ENCODE results near the gene AKNAD1.

Gene AKNAD1

DNA sequence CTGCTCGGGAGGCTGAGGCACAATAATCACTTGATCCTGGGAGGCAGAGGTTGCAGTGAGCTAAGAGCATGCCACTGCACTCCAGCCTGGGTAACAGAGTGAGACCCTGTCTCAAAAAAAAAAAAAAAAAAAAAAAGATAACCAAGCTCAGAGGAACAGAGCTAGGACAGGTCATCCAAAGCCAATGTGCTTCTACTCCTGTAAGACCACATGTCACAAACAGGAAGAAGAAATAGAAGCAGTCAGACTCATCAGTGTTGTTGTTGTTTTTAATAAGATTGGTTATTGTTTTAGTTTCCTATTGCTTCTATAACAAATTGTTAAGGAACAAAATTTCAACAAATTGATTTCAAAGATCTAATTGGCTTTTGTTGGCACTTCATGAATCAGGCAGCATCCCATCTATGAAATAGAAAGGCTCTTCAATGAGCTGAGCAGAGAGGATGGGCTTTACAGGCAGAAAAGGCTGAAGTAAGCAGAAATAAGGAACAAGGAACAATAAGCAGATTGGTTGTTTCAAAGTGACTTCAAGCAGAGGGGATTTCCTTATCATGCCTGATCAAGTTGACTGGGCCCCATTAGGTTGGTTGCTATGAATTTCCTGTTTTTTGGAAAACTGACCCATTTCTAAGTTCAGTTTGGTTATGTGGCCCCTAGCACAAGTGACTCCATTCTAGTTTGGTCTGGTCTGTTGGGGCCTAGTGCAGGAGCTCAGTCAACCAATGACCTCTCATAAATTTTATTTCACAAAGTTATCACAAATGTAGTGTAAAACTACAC is 6.0 kb upstream of the AKNAD1 start:
- DNase-seq: no peak

DNA sequence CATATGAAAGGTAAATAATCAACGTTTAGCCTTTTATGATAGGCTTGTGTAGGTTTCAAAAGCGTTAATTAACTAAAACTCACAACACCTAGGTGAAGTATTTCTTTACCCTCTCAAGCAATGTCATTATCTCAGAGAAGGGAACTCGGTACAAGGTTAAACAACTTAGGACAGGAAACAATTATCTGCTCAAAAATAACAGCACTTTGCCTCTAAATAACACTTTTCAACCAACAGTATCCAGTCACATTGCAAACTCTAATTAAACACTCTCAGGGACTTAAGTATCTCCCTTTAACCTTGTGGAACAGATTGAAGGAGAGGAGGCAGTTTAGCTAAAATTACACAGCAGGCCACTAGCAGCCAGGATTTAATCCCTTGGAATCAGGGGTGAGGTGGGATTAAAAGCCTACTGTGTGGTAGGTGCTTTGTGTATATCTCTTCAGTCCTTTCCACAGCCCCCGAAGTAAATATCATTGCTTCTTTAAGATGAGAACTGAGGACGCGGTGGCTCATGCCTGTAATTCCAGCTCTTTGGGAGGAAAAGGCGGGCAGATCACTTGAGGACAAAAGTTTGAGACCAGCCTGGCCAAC is 5.2 kb upstream of the AKNAD1 start:
- no peak for DNase-seq

- no peak for DNase-seq
These were observed 4.7 kb upstream of the AKNAD1 start for GRCh38 chr1:108861566-108861965.

GRCh38 chr1:108860190-108860907 is 3.5 kb upstream of the AKNAD1 start:
- DNase-seq: no peak

DNA sequence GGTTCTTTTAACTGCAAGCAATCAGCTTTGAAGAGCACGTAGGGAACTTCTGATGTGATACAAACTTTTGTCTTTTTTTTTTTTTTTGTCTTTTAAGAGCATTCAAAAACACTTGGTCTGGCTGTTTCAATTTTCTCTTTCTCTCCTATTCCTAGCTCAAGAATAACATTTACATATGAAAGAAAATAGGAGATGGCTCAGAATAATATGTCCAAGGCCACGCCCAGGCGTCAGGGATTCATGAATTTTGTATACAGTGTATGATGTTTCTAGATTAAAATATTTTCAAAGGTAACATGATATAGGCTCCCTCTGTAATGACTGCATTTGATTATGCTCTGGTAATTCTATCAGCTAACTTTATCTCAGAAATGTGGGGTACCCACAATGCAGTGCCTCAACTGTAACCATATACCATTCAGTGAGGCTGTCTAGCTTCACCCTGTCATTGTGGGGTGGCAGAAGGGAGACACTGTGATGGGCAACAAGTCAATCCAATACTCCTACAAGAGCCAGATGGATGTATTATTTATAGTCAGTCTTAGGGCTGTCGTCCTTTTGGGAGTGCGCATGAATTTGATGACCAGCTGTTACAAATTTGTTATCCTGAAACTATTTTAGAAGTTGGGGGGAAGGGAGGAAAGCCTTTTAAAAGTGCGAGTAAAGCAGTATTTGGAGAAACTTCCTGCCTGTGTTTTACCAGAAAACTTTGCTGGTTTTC is 1.5 kb upstream of the AKNAD1 start:
- no peak for DNase-seq

DNA sequence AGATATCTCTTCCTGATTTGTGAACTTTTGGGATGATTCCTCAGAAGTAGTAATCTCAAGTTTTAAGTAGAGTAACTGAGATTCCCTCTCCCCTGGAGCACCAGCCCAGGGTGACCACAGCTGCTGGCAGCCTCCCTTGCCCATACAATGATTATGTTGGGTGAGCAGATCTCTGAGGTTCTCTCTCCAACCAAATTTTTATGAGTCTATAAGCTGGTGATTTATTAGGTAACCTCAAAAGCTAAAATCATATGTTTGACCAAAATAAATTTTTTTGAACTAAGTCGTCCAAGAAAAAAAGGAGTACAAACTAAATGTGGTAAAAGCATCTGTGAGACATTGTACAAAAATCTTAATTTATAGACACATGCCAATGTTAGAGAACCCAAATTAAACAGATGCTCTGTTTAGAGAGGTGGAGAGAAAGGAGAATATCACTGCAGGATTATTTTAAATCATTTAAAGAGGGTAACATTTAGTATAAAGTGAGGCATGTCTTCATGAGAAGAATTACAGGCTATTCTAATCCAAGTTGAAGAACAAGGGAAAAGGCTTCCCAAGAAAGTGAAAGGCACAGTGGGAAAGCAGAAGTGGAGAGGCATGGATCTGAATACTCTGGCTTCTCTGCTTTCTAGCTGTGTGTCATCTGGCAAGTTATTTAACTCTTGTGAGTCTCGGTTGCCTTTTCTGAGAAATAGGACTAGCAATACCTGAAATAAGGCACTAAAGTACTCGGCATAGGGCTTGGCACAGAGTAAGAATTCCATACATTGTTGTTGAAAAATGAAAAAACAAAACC is 2.5 kb downstream of the AKNAD1 start:
- no peak for DNase-seq

DNA sequence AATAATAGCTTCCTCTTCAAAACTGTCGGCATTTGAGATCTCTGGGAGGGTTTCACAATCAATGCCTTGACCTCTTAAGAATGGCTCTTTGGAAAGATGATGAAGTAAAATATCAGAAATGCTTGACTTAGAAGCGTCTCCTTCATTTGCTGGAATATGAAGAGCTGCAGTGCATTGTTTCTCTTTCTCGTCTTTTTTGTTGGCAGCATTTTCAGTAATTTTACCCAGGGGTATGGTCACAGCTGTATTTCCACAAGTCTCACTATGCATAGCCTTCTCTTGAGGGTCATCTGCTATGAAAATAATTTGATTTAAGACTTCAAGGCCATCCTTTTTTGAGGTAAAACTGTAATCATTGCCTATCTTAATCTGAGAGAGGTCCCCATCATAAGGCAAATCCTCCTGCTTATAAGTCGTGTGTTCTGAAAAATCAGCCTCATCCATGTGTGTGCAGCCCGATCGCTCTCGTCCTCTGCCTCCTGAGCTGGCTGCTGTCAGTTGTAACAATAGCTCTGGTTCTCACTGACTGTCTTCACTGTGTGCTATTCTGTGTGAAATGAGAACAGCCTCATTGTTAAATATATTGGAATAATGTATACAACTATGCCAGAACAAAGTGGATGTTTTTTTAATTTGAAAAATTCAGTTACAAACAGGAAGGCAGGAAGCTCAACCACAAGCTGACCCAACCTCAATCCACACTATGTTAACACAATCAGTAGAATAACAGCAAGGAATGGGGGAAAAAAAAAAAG is 4.5 kb downstream of the AKNAD1 start:
- DNase-seq: no peak

DNA sequence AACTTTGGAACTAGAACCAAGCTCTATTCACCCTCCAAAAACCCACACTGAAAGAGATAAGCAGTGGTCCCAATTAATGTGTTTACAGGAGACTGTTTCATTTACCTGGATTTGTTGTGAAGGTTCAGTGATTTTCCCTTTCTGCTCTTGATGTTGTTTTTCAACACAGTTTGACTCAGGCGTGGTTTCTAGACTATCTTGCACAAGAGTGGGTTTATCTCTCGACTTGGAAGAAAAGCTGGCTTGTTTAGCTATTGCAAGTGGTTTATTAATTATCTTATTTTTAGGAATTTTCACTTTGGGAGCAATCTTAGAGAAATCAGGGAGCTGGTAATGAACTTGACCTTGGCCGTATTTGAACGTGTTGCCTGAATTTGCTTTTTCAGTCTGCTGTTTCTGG is 5.3 kb downstream of the AKNAD1 start:
- DNase-seq: no peak

DNA sequence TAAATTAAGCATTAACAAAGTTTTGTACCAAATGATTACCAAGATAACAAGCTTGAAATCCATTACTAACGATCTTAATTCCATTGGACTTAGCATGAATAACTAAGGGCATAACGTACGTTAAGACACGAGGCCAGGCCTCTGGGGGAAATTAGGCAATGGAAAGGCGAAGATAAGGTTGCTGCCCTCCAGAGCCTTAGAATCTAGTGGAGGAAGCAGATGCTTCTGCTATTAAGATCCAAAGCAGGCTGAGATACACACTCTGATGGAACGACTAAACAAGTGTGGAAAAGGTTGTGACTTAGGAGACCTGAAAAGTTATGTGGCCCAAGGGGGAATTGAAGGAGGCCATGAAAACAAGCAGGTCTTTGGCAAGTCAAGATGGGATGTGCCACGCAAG is 6.0 kb downstream of the AKNAD1 start:
- no peak for DNase-seq

DNA sequence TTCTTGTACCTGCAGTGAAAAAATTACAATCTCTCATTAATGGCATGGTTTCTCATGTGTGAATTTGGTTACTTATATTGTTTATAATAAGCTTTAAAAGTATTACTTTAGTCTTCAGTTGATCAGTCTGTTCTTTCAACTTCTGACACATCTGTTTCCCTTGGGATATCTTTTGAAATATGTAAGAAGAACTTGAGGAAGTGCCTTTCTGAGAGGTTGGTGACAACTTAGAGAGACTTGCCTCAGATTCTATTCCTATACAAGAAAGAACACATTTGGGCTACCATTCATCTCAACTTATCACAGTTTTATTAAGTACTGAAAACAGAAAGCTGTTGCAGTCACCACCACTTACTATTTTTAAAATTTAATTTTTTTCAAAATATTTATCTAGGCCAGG is 8.1 kb downstream of the AKNAD1 start:
- no peak for DNase-seq

- no peak for DNase-seq
These were observed 9.4 kb downstream of the AKNAD1 start for GRCh38 chr1:108847494-108847893.

GRCh38 chr1:108845991-108846390 is 10.9 kb downstream of the AKNAD1 start:
- DNase-seq: no peak

GRCh38 chr1:108845446-108845845 is 11.4 kb downstream of the AKNAD1 start:
- no peak for DNase-seq

DNA sequence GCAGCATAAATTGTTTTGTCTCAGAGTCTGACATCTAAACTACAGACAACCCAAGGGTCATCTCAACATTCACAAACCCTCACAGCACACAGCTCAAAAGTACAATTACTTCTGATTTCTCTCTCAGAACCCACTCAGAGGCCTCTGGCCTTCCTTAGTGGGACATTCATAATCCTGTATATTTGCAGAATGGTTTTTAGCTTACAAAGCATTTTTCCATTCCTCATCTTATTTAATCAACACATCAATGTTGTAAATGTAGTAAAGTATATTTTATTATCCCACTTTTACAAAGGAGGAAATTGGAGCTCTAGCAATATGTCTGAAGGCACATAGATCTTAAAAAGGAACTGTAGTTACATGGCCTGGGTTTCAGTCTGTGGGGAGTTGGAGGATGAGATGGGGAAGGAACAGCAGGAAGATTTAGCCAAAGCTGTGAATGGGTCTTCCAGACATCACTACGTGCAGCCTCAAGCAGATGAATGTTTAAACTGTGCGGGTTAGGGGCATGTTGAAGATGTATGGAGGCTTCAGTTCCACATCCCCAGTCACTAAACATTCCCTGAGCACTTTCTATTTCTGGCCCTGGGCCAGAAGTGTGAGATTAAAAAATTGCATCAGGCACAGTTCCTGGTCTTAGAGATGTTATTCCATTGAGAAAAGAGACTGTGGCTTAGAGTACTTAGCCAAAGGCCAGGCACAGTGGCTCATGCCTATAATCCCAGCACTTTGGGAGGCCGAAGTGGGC is 13.3 kb downstream of the AKNAD1 start:
- no peak for DNase-seq

DNA sequence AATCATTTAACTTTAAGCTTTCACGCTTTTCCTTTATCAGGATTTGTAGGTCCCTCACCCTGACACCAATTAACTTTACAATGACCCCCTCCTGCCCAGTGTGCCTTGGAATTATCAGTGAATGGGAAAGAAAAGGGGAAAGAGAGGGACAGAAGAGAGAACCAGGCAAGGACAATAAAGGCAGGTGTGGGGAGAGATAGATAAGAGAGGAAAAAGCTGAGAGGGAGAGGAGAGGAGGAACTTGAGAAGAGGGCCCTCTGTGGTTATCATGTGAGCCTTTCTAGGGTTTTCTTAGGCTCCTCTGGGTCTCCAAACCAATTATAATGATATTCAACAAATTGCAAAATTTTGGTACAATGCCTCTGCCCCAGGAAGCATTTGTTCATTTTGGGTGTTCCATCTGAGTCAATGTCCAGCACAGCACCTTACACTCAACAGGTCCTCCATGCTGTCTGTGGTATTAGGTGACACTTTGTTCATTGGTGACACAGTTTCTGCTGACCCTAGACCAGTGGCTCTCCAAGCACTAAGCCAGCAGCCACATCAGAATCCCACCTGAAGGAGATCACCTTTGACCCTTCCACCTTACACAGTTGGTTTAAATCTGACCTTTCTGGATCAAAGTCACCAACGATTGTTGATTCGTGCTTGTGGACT is 14.2 kb downstream of the AKNAD1 start:
- no peak for DNase-seq

GRCh38 chr1:108841703-108842102 is 15.2 kb downstream of the AKNAD1 start:
- DNase-seq: no peak

- DNase-seq: no peak
These were observed 24.0 kb downstream of the AKNAD1 start for GRCh38 chr1:108832929-108833328.

- peak; percentile 17 to 31 for DNase-seq
These were observed 25.7 kb downstream of the AKNAD1 start for GRCh38 chr1:108831225-108831624.

DNA sequence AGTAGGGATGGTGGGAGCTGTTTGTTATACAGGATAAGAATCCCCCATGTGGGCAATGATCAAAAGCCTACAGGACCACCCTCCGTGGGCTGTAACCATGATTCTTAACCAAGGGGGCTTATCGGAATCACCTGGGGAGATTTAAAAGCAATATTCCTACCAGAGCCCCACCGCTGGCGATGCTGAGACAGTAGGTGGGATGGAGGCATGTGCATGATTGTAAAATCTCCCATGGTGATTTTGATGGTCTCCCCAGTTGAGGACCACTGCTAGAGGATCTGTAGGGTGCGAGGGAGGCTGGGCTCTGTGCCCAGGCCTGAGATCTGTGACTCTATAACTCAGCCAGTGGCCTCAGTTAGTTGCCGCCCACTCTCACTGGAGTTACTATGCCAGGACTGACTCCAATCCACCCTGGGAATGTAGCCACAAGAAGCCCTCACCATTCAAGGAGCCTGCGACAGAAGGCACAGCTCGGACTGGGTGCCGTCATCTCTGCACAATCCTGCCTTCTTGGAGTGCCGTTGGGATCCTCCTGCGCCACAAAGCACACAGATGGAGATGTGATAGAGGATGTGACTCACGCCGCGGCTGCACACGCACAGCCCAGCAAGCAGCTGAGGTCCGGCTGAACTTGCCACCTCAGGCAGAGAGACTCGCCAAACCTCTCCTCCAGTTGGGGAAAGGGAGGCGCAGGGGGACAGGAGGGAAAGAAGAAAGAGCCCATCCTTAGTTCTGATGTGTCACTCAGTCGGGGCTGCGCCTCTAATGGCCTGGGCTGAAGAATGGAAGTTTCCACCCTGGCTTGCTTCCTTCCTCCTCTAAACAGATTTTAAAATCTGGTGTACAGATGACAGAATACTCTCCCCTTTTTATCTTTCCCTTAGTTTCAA is 26.5 kb downstream of the AKNAD1 start:
- DNase-seq: peak; percentile 69 to 82
